RWPE2 (cell line): ENCODE results near the gene VEZT.

Experiments used
- ATAC-seq: fragments of 200-7000 bp; cut with Tn5 transposase; 3 replicates; pipeline ENCODE4 v1.9.1; 2021; ENCODE audit warnings: low read depth
- DNase-seq: peaks from one replicate; pipeline ENCODE4 v3.0.0-alpha.2; 2020; ENCODE audit warnings: low spot score
- H3K27ac ChIP-seq: fragments of 450-650 bp; 2 replicates; pipeline ENCODE4 v1.5.1; 2017; ENCODE audit warnings: mild to moderate bottlenecking; ENCODE audit not compliant: poor library complexity, severe bottlenecking
- H3K27me3 ChIP-seq: fragments of 250-450 bp; sonication (Bioruptor Pico); 2 replicates; pipeline ENCODE4 v1.5.1; 2021; ENCODE audit warnings: mild to moderate bottlenecking, moderate library complexity; ENCODE audit not compliant: insufficient read depth, poor library complexity, severe bottlenecking
- H3K36me3 ChIP-seq: fragments of 250-450 bp; sonication (Bioruptor Pico); 2 replicates; pipeline ENCODE4 v1.5.1; 2020; ENCODE audit warnings: low read depth, mild to moderate bottlenecking, moderate library complexity
- H3K4me1 ChIP-seq: fragments of 250-450 bp; sonication (Bioruptor Pico); 2 replicates; pipeline ENCODE4 v1.5.1; 2021; ENCODE audit warnings: mild to moderate bottlenecking, moderate library complexity; ENCODE audit not compliant: insufficient read depth, poor library complexity, severe bottlenecking
- H3K4me3 ChIP-seq: fragments of 250-450 bp; sonication (Bioruptor Pico); 2 replicates; pipeline ENCODE4 v1.5.1; 2021; ENCODE audit warnings: mild to moderate bottlenecking, moderate library complexity; ENCODE audit not compliant: severe bottlenecking
- H3K9me3 ChIP-seq: fragments of 250-450 bp; sonication (Bioruptor Pico); 2 replicates; pipeline ENCODE4 v1.5.1; 2021; ENCODE audit warnings: mild to moderate bottlenecking, moderate library complexity; ENCODE audit not compliant: severe bottlenecking
- CTCF ChIP-seq: fragments of 450-650 bp; IDR thresholded peaks from one replicate; pipeline ENCODE4 v1.5.1; 2017; ENCODE audit warnings: mild to moderate bottlenecking, moderate library complexity; ENCODE audit not compliant: poor library complexity, severe bottlenecking

The VEZT gene

GRCh38 chr12:95198914-95199313, 18.7 kb upstream of the VEZT start:
- no peak overlapping the region for H3K4me3 ChIP-seq
- H3K27me3 ChIP-seq: no peaks in the 10 kb centered on the region
- TF ChIP-seq CTCF: no peak
- H3K27ac ChIP-seq: peak overlapping the region; percentile 100
- DNase-seq (no peak), ATAC-seq (no peak)
- H3K9me3 ChIP-seq: no peaks in the 10 kb centered on the region
- H3K36me3 ChIP-seq: peaks cover 7% of the 10 kb centered on the region; the same call in 1 of the 2 replicates
- peaks cover 57% of the 10 kb centered on the region for H3K4me1 ChIP-seq

GRCh38 chr12:95200128-95200894, 17.3 kb upstream of the VEZT start:
- Histone ChIP-seq H3K27ac (peak overlapping the region; percentile 100), H3K36me3 (peaks cover 7% of the 10 kb centered on the region), H3K9me3 (no peaks in the 10 kb centered on the region), H3K4me1 (peaks cover 64% of the 10 kb centered on the region), H3K4me3 (peak overlapping the region; percentile 13), H3K27me3 (no peaks in the 10 kb centered on the region)
- TF ChIP-seq CTCF: no peak
- no peak for ATAC-seq
- no peak for DNase-seq

- peaks cover 73% of the 10 kb centered on the region for H3K4me1 ChIP-seq
- DNase-seq: peak; percentile 63
- H3K4me3 ChIP-seq: peak overlapping the region; percentile 13
Observed at GRCh38 chr12:95201056-95201670, 16.4 kb upstream of the VEZT start.

GRCh38 chr12:95202691-95203486, 14.7 kb upstream of the VEZT start:
- Histone ChIP-seq H3K36me3 (peaks cover 16% of the 10 kb centered on the region), H3K4me3 (no peak overlapping the region), H3K27me3 (no peaks in the 10 kb centered on the region), H3K9me3 (no peaks in the 10 kb centered on the region), H3K4me1 (peaks cover 78% of the 10 kb centered on the region), H3K27ac (peak overlapping the region; percentile 100)
- DNase-seq: no peak
- no peak for TF ChIP-seq CTCF
- no peak for ATAC-seq

More at GRCh38 chr12:95201056-95201670, 16.4 kb upstream of the VEZT start:
- Histone ChIP-seq H3K27ac (peak overlapping the region; percentile 100), H3K9me3 (no peaks in the 10 kb centered on the region), H3K27me3 (no peaks in the 10 kb centered on the region), H3K36me3 (peaks cover 7% of the 10 kb centered on the region)
- ATAC-seq: peak; percentile 54
- TF ChIP-seq CTCF: no peak
